Colonic mucosa (tissue), 4 donors: Measurements from ENCODE around the gene PIEZO2. TPM values are rescaled to one million over a fixed set of nuclear protein-coding genes. Genes with fewer than 3 reads are reported as not detected.

Source experiments
- DNase-seq: peaks from one replicate; pipeline ENCODE4 v3.0.0-alpha.2; 2020
- H3K27ac ChIP-seq: fragments of 200-600 bp; one replicate; pipeline ENCODE4 v1.8.0; 2021
- H3K27me3 ChIP-seq: fragments of 200-600 bp; one replicate; pipeline ENCODE4 v1.8.0; 2021
- H3K36me3 ChIP-seq: fragments of 200-600 bp; one replicate; pipeline ENCODE4 v1.8.0; 2021
- H3K4me1 ChIP-seq: fragments of 200-600 bp; one replicate; pipeline ENCODE4 v1.8.0; 2021; ENCODE audit warnings: mild to moderate bottlenecking
- H3K4me3 ChIP-seq: fragments of 200-600 bp; one replicate; pipeline ENCODE4 v1.8.0; 2021
- H3K9ac ChIP-seq, 2 donors: one replicate each; pipeline ENCODE4 v1.7.0; 2013; ENCODE audit warnings: control low read depth in 2 of 2, low read depth in 2 of 2, low read length in 2 of 2
- H3K9me3 ChIP-seq: fragments of 200-600 bp; one replicate; pipeline ENCODE4 v1.8.0; 2021
- CTCF ChIP-seq: fragments of 200-600 bp; IDR thresholded peaks from one replicate; pipeline ENCODE4 v1.8.0; 2022; ENCODE audit warnings: antibody characterized with exemption, mild to moderate bottlenecking
- intact Hi-C: fragments of 100-400 bp; cut with DNase I; formaldehyde crosslinking; loops from one replicate; pipeline ENCODE4 v1.14.1; 2022
- total RNA-seq, 2 donors: library from RNA; stranded (reverse); fragmentation: NEBNext Ultra II Directional in 1 of 2; extraction: Animal tissue kit (Norgen Biotek cat#: 25700) in 1 of 2; gene quantifications; one replicate each; pipeline ENCODE4 v1.2.1, GENCODE V29; 2021
- donor health status: healthy.
- donor health status: DM: no; HTN: no; CAD: no.
- donor health status: DM: no; HTN: no; CAD: no.

PIEZO2 gene
- total RNA-seq, 2 donors from 2014 or later = 0.79 to 4.0 TPM

- DNase-seq = no peak
- intact Hi-C loops = no loop called here
- no peaks in the 10 kb centered on the region for H3K36me3 ChIP-seq
- no peaks in the 10 kb centered on the region for H3K27me3 ChIP-seq
- no peak for TF ChIP-seq CTCF
- no peak overlapping the region for H3K27ac ChIP-seq
- no peak overlapping the region for H3K4me3 ChIP-seq
- H3K9ac ChIP-seq = no peak overlapping the region
- no peaks in the 10 kb centered on the region for H3K9me3 ChIP-seq
- no peaks in the 10 kb centered on the region for H3K4me1 ChIP-seq
These were observed 96.6 kb downstream of the PIEZO2 start for GRCh38 chr18:11052800-11053199.

GRCh38 chr18:11051462-11051861, 97.9 kb downstream of the PIEZO2 start:
- DNase-seq = no peak
- Histone ChIP-seq H3K4me1 (no peaks in the 10 kb centered on the region), H3K27ac (no peak overlapping the region), H3K4me3 (no peak overlapping the region), H3K27me3 (no peaks in the 10 kb centered on the region), H3K36me3 (no peaks in the 10 kb centered on the region), H3K9me3 (no peaks in the 10 kb centered on the region), H3K9ac (no peak overlapping the region)
- intact Hi-C loops = no loop called here
- TF ChIP-seq CTCF = no peak

GRCh38 chr18:11050966-11051365, 98.4 kb downstream of the PIEZO2 start:
- H3K9ac ChIP-seq = no peak overlapping the region
- no peaks in the 10 kb centered on the region for H3K27me3 ChIP-seq
- H3K9me3 ChIP-seq = no peaks in the 10 kb centered on the region
- H3K4me1 ChIP-seq = no peaks in the 10 kb centered on the region
- DNase-seq = no peak
- no peak overlapping the region for H3K27ac ChIP-seq
- no peaks in the 10 kb centered on the region for H3K36me3 ChIP-seq
- intact Hi-C loops = no loop called here
- H3K4me3 ChIP-seq = no peak overlapping the region
- no peak for TF ChIP-seq CTCF

- Histone ChIP-seq H3K9ac (no peak overlapping the region), H3K36me3 (no peaks in the 10 kb centered on the region), H3K4me3 (no peak overlapping the region), H3K4me1 (no peaks in the 10 kb centered on the region), H3K9me3 (no peaks in the 10 kb centered on the region), H3K27me3 (no peaks in the 10 kb centered on the region), H3K27ac (no peak overlapping the region)
- DNase-seq = no peak
- intact Hi-C loops = loop anchor here (2.0 to 10.0 kb wide), 2 partner anchors 107 to 195 kb away; no protein-coding TSS in a partner anchor
- TF ChIP-seq CTCF = no peak
These were observed 101.6 kb downstream of the PIEZO2 start for GRCh38 chr18:11047817-11048216.

- H3K4me1 ChIP-seq = no peaks in the 10 kb centered on the region
- no peak overlapping the region for H3K27ac ChIP-seq
- H3K36me3 ChIP-seq = no peaks in the 10 kb centered on the region
- H3K4me3 ChIP-seq = no peak overlapping the region
- H3K27me3 ChIP-seq = no peaks in the 10 kb centered on the region
- no peak overlapping the region for H3K9ac ChIP-seq
- no peaks in the 10 kb centered on the region for H3K9me3 ChIP-seq
- TF ChIP-seq CTCF = no peak
- no peak for DNase-seq
- intact Hi-C loops = loop anchor here (2.0 to 10.0 kb wide), 2 partner anchors 108 to 194 kb away; no protein-coding TSS in a partner anchor
These were observed 102.2 kb downstream of the PIEZO2 start for GRCh38 chr18:11047156-11047555.
